Epithelial cell of prostate (primary cell): ENCODE results near the gene GOLGA5.
A peak's percentile ranks its signal among the peaks of the same experiment; 100 is the strongest.

Experiments used
- DNase-seq: peaks from one replicate; pipeline ENCODE4 v3.0.0-alpha.2; 2011; ENCODE audit warnings: low read depth, low spot score
- H3K27ac ChIP-seq: fragments of 450-650 bp; 2 replicates; pipeline ENCODE4 v1.5.1; 2017; ENCODE audit warnings: mild to moderate bottlenecking

The GOLGA5 gene

GRCh38 chr14:92866901-92867865 is 73.1 kb downstream of the GOLGA5 start:
- no peak for DNase-seq
- H3K27ac ChIP-seq, result no peak overlapping the region

- H3K27ac ChIP-seq, result no peak overlapping the region
- DNase-seq, result no peak
These were observed 81.0 kb downstream of the GOLGA5 start for GRCh38 chr14:92874962-92875661.

- DNase-seq, result no peak
- H3K27ac ChIP-seq, result no peak overlapping the region
These were observed 83.8 kb downstream of the GOLGA5 start for GRCh38 chr14:92877757-92878431.

GRCh38 chr14:92880351-92880750 is 86.2 kb downstream of the GOLGA5 start:
- H3K27ac ChIP-seq, result no peak overlapping the region
- no peak for DNase-seq

GRCh38 chr14:92880851-92881250 is 86.7 kb downstream of the GOLGA5 start:
- no peak overlapping the region for H3K27ac ChIP-seq
- peak; percentile 18 for DNase-seq

GRCh38 chr14:92883066-92883465 is 89.0 kb downstream of the GOLGA5 start:
- no peak for DNase-seq
- H3K27ac ChIP-seq, result no peak overlapping the region

GRCh38 chr14:92884410-92884809 is 90.3 kb downstream of the GOLGA5 start:
- H3K27ac ChIP-seq, result no peak overlapping the region
- DNase-seq, result no peak

- no peak overlapping the region for H3K27ac ChIP-seq
- DNase-seq, result no peak
These were observed 91.4 kb downstream of the GOLGA5 start for GRCh38 chr14:92885279-92886061.

- H3K27ac ChIP-seq, result no peak overlapping the region
- no peak for DNase-seq
These were observed 92.2 kb downstream of the GOLGA5 start for GRCh38 chr14:92886337-92886736.

GRCh38 chr14:92887157-92887556 is 93.1 kb downstream of the GOLGA5 start:
- no peak overlapping the region for H3K27ac ChIP-seq
- DNase-seq, result no peak

GRCh38 chr14:92888896-92889295 is 94.8 kb downstream of the GOLGA5 start:
- H3K27ac ChIP-seq, result no peak overlapping the region
- DNase-seq, result no peak
